Activated T-cell treated with anti-CD3 and anti-CD28 coated beads, Interleukin-2, amount 50 U/mL, for 1 hour (primary cell): ENCODE results near the gene RBFA.
"Not testable (repeated sequence)": the region's sequence is repeated elsewhere in the genome, so short reads cannot be mapped to it uniquely, and the experiment has no call there.

Experiments used
- DNase-seq: peaks from one replicate; pipeline ENCODE4 v3.0.0-alpha.2; 2020

Gene RBFA, protein sequence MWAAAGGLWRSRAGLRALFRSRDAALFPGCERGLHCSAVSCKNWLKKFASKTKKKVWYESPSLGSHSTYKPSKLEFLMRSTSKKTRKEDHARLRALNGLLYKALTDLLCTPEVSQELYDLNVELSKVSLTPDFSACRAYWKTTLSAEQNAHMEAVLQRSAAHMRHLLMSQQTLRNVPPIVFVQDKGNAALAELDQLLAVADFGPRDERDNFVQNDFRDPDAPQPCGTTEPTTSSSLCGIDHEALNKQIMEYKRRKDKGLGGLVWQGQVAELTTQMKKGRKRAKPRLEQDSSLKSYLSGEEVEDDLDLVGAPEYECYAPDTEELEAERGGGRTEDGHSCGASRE

DNA sequence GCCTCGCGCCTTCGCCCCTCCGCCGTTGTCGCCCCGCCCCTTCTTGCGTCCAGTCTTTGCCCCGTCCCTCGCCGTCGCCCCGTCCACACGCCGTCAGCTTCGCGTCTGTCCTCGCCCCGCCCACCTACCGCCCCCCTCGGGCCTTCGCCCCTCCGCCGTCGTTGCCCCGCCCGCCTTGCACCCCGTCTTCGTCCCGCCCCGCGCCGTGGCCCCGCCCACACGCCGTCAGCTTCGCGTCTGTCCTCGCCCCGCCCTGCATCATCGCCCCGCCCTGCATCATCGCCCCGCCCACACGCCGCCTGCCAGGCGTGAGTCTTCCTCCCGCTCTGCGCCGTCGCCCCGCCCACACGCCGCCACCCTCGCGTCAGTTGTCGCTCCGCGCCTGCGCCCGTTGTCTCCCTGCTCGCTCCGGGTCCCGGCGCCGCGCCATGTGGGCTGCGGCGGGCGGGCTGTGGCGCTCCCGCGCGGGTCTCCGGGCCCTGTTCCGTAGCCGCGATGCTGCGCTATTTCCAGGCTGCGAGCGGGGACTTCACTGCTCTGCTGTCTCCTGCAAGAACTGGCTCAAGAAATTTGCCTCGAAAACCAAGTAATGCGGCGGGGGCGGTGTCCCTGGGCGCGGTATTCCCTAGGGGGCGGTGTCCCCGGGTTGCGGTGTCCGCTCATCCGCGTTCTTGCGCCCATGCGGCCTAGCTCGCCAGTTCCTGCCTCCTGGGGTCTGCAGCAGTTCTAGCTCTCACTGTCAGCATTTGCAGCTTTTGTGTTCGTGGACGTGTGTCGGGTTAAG, at the start of gene RBFA:
Gene RBFA, plus strand, starts transcription at position 367 of the 784 bp plus-strand sequence. Its CDS starts 62 bp downstream, at position 429.
- peak; percentile 99 for DNase-seq

DNA sequence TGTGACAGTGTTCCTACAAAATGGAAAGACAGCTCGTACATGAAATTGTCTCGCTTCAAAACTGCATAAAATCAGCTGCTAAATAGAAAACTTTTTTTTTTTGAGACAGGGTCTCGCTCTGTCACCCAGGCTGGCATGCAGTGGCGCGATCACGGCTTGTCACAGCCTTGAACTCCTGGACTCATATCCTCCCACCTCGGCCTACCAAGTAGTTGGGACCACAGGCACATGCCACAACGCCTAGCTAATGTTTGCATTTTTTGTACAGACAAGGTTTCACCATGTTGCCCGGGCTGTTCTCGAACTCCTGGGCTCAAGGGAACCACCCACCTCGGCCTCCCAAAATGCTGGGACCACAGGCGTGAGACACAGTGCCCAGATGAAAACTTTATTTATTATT, 49.1 kb upstream of the RBFA start:
- DNase-seq = no peak

DNA sequence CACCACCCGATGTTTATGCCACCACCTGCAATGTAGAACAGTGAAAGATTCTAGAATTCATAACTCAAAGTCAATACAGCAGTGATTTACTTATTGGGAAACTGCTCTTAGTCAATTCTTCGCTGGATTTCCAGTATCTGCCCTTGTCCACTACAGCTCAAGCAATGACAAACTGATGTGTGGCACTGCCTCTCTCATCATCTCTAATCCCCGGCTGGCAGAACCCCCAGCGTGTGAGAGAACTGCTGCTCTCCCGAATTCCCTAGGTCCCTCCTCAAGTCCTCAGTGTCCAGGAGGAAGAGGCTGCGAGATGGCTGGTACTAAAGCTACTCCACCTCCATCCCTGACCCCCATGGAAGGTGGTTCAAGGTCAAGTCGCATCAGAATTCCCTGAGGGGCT, 47.5 kb upstream of the RBFA start:
- no peak for DNase-seq

DNA sequence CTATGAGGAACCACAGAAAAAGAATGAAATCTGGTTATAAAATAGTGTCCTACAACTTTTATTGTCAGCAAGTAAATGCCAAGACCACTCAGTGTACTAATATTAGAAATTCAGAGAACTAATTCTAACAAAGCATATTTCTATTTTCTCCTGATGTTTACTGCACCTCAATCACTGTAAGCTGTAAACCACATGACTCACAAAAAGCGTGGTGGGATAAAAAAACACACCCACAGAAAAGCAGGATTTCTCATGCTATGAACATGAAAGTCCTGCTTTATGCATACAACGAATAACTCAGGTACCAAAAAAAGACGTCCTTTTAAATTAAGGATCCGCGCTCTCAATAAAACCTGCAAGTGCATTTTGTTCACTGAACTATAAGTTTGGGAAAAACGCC, 46.7 kb upstream of the RBFA start:
- no peak for DNase-seq

DNA sequence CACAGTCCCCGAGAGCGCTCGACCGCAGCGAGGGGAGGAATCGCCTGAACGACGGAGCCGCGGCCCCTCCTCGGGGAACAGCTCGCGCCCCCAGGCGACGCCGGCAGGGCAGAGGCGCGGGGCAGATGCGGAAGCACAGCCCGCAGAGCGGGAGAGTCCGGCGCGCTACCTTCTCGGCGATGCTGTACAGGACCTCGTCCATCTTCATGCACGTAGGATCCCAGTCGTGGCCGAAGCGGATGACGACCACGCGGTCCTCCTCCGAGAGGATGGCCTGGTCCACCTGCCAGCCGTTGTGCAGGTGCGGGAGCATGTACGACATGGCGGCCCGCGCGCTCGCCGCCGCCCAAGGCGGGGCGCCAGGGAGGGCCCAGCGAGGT, 46.2 kb upstream of the RBFA start:
- peak; percentile 71 for DNase-seq

DNA sequence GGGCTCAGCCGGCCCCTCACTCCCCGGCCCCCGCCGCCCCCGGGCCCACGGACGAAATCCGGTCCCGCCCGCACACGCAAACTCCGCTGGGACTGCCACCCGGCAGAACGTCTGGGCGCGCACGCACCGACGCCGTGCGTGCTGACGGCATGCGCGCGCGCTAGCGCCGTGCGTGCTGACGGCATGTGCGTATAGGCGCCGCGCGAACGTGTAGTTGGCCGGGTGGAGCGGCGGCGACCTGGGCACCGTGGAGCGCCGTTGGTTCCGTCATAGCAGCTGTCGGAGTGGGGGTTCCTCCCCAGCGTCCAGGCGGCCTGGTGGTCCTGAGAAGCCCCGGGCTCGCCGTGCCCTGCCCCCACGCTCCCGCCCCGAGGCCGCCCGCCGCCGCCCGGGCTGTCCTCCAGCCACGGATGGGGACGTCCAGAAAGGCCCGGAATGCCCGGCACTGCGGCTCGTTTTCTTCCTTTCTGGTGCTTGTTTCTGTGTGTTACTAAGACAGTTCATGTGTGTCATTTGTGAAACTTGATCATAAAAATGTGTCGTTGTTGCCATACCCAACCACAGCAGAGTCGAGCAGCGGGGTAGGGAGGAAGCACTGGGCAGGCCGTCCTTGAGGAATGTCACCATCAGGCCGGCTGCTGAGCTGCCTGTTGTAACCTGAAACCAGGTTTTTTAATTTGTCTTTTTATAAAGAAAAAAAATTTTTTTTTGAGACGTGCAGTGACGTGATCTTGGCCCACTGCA, 45.6 kb upstream of the RBFA start, which contains the start of gene TXNL4A:
Gene TXNL4A, minus strand, starts transcription at position 113 of the 744 bp plus-strand sequence. CDS start 171 bp downstream, outside the sequence.
- peak; percentile 89 for DNase-seq

DNA sequence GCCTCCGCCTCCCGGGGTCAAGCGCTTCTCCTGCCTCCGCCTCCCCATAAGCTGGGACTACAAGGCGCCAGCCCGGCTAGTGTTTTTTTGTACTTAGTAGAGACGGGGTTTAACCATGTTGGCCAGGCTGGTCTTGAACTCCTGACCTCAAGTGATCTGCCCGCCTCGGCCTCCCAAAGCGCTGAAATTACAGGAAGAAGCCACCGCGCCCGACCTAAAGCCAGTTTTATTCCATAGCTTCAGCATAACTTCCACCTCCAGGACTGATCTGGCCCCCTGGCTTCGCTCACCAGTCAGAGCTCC, 45.1 kb upstream of the RBFA start:
- DNase-seq = no peak

DNA sequence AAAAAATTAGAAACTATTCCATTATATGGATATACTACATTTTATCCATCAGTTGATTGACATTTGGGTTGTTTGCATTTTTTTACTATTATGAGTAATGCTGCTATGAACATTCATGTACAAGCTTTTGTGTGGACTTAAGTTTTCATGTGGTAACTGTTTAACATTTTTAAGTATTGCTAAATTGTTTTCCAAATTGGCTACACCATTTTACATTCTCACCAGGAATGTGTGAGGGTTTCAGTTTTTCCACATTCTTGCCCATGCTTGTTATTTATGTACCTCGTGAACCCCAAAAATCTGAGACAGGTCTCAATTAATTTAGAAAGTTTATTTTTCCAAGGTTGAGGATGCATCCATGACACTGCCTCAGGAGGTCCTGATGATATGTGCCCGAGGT, 42.7 kb upstream of the RBFA start:
- no peak for DNase-seq

DNA sequence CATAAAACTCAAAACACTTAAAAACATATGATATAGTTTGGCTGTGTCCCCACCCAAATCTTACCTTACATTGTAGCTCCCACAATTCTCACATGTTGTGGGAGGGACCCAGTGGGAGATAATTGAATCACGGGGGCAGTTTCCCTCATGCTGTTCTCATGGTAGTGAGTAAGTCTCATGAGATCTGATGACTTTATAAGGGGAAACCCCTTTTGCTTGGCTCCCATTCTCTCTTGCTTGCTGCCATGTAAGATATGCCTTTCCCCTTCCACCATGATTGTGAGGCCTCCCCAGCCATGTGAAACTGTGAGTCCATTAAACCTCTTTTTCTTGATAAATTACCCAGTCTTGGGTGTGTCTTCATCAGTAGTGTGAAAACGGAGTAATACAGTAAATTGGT, 34.5 kb upstream of the RBFA start:
- not testable (repeated sequence) for DNase-seq

DNA sequence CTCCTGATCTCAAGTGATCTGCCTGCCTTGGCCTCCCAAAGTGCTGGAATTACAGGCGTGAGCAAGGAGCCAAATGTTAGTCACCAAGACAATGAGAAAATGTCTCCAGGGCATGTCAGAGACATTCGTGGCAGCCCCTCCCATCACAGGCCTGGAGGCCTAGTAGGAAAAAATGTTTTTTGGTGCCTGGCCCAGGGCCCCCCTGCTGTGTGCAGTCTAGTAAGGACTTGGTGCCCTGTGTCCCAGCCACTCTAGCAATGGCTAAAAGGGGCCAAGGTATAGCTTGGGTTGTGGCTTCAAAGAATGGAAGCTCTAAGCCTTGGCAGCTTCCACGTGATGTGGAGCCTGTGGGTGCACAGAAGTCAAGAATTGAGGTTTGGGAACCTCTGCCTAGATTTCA, 33.4 kb upstream of the RBFA start:
- DNase-seq = no peak

DNA sequence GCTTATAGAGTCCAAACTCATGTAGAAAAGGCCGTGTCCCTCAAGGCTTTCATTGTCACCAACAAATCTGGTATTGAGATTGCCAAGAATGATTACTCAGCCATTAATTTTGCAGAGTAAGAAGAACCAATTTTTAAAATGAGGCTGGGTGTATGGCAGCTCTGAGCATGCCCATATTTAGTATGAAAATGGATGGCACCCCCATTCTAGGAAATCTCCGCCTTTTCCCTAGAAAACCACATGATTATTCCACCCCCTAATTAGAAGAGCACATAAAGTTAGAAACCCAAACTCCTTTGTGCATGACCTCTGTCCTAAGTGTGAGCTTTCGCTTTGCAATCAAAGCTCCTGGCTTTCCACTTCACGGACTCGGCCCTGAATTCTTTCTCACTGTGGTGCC, 31.8 kb upstream of the RBFA start:
- no peak for DNase-seq

DNA sequence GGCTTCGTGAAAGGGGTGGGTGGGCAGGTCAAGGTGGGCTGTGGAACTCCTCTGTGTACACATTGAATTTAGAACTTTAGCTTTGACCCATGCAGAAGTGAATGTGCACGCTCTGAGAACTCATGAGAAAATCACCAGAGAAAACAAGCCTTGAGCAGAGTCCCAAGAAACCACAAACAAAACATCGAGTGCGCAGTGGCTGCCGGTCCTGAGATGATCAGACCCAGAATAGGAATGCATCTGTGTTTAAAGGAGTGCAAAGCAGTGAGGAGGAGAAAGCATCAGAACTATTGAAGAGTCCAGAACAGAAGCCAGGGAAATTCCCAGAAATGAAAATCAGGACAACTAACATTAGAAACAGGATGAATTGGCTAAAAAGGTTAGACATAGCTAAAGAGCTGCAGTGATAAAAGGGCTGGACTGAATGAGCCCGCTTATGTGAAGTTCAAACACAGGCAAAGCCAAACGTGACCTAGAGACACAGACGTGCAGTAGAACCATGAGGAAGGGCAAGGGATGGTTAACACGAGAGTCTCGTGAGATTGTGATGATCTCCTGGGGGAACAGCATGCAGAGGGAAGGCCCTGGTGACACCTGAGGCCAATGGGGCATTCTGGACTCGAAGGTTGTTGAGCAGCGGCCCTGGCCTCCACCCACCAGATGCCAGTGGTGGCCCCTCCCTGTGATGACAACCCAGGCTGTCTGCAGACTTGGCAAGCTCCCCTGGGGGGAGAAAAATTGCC, 29.5 kb upstream of the RBFA start:
- DNase-seq = no peak

DNA sequence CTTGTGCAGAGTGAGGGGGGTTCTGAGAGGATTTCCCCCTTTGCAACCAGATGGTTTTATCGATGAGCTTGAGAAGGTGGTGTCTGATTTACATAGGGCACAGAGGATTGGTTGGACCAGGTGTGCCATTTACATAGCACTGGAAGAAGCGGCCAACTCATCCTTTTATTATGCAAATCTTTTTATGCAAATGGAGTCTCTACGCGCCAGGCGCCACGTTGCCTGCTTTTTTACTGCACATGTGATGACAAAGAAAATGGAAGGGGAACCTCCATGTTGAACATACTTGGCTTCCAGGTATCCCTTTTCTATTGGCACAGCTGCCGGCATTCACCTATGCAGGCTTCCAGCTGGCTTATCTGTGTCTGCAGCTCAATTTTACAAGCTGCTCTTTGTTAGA, 27.5 kb upstream of the RBFA start:
- no peak for DNase-seq

DNA sequence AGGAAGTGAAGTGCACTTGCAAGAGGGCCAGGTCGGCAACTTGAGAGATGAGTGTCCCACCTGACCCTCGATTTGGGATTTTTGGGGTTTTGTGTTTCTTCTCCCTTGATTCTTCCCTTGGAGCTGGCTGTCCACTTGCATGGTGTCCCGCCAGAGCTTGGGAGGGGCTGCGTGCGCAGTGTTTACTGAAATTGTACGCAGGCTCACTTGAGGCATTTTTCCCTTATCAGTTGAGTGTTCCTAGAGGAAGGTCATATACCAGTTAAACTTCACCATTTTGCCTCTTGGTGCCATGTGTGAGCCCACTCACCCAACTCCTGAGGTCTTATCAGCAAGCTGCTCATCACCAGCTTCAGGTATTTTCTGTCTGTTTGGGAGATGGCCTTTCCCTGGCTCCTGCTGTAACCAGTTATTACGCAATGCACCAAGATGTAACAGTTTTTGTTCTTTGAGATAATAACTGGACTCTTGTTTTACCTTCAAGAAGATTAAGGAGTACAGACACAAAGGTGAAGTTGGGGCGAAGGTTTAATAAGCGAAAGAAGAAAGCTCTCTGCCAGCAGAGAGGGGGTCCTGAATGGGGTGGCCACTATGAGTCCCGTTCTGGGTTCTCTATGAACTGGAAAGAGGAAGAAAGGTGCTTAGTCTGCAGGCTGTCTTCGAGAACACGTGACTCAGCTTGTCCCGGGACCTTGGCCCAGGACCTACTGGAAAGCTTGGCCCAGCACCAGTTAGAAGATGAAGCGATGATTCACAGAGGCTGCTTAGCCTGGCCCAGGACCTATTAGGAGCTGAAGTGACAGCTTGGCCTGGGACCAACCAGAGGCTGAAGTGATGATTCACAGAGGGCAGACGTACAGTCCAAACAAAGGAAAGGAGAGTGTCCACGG, 24.3 kb upstream of the RBFA start:
- DNase-seq = no peak

DNA sequence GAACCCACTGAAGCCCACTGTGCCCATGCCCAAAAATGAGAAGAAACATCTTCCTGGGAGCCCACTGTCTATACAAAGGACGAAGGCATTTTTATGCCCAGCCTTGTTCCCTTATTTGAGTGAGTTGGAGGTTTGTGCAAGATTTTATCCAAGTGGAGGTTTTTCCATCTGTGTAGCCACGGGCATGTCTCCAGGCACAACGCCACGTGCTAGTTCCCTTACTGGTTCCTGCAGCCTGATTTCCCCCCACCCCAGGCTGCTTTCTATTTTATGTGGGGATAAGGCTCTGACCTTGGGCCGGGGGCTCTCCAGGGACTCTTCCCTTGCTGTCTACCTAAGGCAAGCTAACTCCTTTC, 23.7 kb upstream of the RBFA start:
- DNase-seq = no peak

DNA sequence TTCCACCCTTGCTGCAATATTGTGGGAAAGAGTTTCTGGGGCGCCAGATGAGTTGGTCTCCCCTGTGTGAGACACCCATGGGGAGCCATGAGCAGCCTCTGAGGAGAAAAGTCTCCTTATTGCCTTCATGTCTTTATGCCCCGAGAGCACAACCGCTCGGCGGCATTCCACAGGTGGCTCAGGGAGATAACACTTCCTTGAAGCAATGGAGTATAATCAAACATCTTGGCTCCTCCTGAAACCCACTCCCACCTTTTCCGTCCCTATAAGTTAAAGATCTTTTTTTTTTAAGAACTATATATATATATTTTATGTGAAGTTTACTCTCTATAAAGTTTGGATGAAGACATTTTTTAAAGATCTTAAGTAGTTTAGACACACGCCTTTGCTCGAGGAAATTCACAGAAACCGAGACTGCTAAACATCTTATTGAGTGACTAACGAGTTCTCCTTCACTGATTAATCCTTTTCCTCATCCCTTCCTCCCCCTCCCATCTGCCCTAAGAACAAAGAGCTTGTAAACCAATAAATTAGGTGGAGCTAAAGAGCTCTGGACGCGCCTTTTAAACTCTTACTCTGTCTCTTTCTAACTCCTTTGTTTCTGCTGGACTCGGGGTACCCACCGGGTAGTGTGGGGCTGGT, 22.6 kb upstream of the RBFA start:
- DNase-seq = not testable (repeated sequence)

DNA sequence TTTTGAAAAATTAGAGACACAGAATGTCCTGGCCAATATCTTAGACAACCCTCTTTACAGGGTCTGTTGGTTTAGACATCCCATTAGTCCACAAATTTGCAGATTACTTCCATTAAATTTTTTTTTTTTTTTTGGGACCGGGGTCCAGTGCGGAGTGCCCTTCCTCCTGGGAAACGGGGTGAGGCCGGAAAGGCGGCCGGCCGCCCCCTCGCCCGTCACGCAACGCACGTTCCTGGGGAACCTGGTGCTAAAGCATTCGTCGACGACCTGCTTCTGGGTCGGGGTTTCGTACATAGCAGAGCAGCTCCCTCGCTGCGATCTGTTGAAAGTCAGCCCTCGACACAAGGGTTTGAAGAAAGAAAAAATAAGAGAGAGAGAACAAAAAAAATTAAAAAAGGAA, 21.5 kb upstream of the RBFA start:
- DNase-seq = no peak

DNA sequence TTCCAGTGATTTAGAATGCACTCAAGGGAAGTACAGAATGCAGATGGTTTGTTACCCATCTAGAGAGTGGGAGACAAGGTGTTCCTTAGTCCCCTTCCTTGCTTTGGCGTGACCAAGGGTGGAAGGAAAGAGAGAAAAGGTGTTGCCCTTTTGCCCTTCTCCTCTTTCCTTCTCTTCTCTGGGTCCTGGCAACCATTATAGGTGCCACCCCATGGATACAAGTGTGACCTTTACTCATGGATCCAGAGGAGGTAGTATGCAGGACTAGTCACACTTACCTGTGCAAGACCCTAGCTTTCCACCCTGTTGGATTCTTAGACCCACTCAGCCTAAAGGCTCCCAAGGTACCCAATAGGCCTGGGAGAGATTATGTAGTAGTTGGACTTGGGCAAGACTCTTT, 11.6 kb upstream of the RBFA start:
- DNase-seq = no peak

DNA sequence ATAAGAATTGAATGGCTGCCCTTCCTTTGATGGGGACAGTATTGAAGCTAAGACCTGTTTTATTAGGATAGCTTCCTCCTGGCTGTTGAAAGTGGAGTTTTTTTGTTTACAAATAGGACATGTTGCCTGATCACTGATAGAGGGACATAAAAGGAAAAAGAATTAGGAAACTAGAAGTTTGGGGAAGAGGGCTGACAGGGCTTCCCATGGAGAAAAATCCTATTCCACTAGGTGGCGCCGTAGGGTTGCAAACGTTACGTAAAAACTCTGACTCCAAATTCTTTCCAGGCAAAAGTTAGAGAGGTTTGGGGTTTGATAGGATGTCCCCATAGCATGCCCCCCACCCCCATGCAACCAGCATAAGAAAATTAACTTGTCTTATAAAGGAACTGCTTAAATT, 11.1 kb upstream of the RBFA start:
- no peak for DNase-seq

DNA sequence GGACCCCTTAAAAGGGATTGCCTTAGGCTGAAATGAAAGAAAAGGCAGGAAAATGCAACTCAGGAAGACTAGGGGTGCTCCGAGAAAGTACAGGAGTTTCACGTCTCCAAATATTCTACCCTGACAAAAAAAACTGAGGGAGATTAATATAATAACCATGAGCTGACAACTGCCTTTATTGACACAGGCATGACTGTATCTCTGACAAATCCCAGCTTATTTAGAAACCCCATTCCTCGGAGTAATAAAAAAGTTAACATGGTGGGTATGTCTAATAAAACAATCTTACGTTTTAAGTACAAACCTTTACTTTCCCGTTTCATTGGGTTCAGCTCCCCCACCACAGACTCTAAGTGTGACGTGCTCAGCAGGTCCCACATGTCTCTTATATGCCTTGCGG, 7.9 kb upstream of the RBFA start:
- DNase-seq = no peak

DNA sequence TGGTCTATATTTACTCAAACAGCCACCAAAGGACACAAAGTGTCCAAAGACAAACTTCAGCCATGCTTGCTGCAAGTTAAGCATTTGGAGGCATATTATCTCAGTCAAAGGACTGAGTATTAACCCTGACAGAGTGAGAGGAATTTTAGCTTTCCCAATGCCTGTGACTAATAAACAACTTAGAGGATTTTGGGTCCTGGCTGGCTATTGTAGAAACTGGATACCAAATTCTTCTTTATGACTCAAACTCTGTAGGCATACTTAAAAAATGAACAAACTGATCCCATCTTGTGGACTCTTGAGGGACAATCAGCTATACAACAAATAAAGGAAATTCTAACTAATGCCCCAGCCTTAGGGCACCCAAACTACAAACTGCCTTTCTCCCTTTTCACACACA, 6.5 kb upstream of the RBFA start:
- DNase-seq = not testable (repeated sequence)

DNA sequence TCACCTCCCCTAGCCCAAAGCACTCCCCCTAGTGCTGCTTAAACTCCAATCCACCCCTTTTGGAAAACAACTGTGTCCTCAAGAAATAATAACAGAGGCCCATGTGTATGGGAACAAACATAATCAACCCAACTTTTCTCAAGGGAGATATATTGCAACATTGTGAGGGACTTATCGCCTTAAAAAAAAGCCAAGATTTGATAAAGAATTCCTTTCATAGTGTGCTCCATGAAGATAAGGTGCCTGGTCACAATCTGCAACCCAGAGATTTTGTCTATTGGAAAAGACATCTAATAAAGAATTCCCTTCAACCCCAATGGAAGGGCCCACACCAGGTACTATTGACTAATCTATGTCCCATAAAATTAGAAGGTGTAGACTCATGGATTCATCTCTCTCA, 4.5 kb upstream of the RBFA start:
- no peak for DNase-seq
